Right forelimb (tissue), 1 donor: ENCODE data around the gene COL25A1.

Source experiments
- DNase-seq: peaks from one replicate; pipeline ENCODE4 v3.0.0-alpha.2; 2018

The COL25A1 gene

GRCh38 chr4:109302361-109303139, at the start of gene COL25A1:
Gene COL25A1 (minus strand): TSS chr4:109302658.
- peak; percentile 82 for DNase-seq

- no peak for DNase-seq
Measured at GRCh38 chr4:109350121-109350520, 47.7 kb upstream of the COL25A1 start.

GRCh38 chr4:109334129-109335105, 32.0 kb upstream of the COL25A1 start:
- DNase-seq, result no peak

GRCh38 chr4:109332926-109333464, 30.5 kb upstream of the COL25A1 start:
- DNase-seq, result no peak

GRCh38 chr4:109327641-109328040, 25.2 kb upstream of the COL25A1 start:
- DNase-seq, result no peak

- no peak for DNase-seq
Measured at GRCh38 chr4:109325698-109326097, 23.2 kb upstream of the COL25A1 start.

- no peak for DNase-seq
Measured at GRCh38 chr4:109323348-109323747, 20.9 kb upstream of the COL25A1 start.

GRCh38 chr4:109321232-109321631, 18.8 kb upstream of the COL25A1 start:
- DNase-seq, result no peak

GRCh38 chr4:109319684-109320083, 17.2 kb upstream of the COL25A1 start:
- DNase-seq, result no peak

GRCh38 chr4:109319156-109319555, 16.7 kb upstream of the COL25A1 start:
- no peak for DNase-seq

GRCh38 chr4:109315818-109316217, 13.4 kb upstream of the COL25A1 start:
- DNase-seq, result no peak

- DNase-seq, result no peak
Measured at GRCh38 chr4:109315341-109315740, 12.9 kb upstream of the COL25A1 start.

- no peak for DNase-seq
Measured at GRCh38 chr4:109313168-109314133, 11.0 kb upstream of the COL25A1 start.

- no peak for DNase-seq
Measured at GRCh38 chr4:109303140-109303496, 660 bp upstream of the COL25A1 start.

- DNase-seq, result peak; percentile 48
Measured at GRCh38 chr4:109301651-109302360, 652 bp downstream of the COL25A1 start.

- no peak for DNase-seq
Measured at GRCh38 chr4:109298279-109299010, 4.0 kb downstream of the COL25A1 start.

GRCh38 chr4:109296527-109296926, 5.9 kb downstream of the COL25A1 start:
- no peak for DNase-seq

GRCh38 chr4:109295081-109295480, 7.4 kb downstream of the COL25A1 start:
- no peak for DNase-seq

- no peak for DNase-seq
Measured at GRCh38 chr4:109294468-109295020, 7.9 kb downstream of the COL25A1 start.

GRCh38 chr4:109294006-109294405, 8.5 kb downstream of the COL25A1 start:
- no peak for DNase-seq
